Measurements from ENCODE around the gene FAM186B.

Gene FAM186B

DNA sequence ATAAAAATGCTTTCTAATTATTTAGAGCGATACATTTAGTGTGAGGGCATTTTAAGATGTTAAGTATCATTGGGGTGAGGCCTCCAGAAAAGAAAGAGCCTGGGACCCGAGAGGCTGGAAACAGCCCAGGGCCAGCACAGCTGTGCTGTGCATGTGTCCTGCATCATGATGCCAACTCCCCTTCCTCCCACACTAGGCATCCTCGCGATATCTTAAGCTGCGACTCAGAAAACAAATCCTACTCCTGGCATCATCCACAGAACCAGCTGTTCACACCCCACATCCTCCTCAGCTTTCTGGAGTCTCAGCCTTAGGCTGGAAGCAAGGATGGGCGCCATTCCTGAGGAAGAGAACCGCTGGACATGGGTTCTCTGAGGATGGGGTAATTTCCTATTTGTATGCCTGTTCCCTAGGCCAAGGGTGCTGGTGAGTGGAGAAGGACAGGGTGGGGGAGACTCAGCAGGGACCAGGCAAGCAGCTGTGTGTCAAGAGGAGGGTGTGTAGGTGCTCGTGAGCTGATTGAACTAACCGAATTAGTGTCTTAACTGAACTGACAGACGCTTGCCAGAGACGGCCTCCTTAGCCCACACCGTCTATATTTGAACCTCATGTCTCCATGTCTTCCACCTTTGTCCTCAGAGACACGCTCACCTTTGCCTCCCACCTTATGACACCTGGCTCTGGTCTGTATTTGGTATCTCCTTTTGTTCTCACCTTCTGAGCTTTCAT, 21.9 kb downstream of the FAM186B start:
- DNase-seq (ENCODE audit: low read depth) = peak; percentile 2
- H3K4me3 ChIP-seq (ENCODE audit: control insufficient read depth, low read depth, low read length) = no peak overlapping the region
- TF ChIP-seq, protein P1, sequence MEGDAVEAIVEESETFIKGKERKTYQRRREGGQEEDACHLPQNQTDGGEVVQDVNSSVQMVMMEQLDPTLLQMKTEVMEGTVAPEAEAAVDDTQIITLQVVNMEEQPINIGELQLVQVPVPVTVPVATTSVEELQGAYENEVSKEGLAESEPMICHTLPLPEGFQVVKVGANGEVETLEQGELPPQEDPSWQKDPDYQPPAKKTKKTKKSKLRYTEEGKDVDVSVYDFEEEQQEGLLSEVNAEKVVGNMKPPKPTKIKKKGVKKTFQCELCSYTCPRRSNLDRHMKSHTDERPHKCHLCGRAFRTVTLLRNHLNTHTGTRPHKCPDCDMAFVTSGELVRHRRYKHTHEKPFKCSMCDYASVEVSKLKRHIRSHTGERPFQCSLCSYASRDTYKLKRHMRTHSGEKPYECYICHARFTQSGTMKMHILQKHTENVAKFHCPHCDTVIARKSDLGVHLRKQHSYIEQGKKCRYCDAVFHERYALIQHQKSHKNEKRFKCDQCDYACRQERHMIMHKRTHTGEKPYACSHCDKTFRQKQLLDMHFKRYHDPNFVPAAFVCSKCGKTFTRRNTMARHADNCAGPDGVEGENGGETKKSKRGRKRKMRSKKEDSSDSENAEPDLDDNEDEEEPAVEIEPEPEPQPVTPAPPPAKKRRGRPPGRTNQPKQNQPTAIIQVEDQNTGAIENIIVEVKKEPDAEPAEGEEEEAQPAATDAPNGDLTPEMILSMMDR (IDR thresholded peaks at IDR 0.05; ENCODE audit: control insufficient read depth, insufficient read depth, low read depth, low read length, missing control alignments) = no peak

DNA sequence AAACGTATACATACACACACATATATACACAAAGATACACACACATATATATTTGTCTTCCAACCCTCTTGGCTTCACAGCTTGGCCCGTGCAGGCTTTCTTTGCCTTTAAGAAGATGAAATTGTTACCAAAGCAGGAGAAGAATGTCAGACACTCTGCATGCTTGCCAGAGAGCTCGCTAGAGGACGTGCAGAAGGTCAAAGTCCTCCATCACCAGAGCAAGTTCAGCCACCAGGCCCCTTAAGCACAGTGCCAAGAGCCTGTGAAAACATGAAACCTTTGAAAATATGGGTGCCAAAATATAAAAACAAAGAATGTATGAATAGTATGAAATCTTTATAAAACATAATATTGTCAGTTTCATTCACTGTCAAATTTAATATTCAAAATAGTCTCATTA, 22.6 kb downstream of the FAM186B start:
- H3K4me3 ChIP-seq (ENCODE audit: control insufficient read depth, low read depth, low read length) = no peak overlapping the region
- no peak for DNase-seq (ENCODE audit: low read depth)
- TF ChIP-seq, protein P1 (IDR thresholded peaks at IDR 0.05; ENCODE audit: control insufficient read depth, insufficient read depth, low read depth, low read length, missing control alignments) = no peak

DNA sequence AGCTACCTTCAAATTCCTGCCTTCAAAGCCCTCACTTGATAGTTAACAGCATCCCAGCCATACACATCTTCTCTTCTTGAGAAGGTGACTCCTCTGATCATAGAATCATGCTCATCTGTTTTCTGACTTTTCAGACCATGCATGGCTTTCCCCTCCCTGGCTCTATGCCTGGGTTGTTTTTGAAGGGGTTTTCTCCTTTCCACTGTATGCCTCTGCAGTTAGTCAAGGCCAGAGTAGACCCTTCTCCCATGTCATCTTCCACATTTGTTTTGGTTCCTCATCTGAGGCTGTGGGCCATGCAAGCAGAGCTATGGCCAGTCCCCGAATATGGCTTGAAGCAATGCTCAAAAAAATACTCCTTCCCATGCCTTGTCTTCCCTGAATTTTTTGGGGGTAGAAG, 23.2 kb downstream of the FAM186B start:
- TF ChIP-seq, protein P1 (IDR thresholded peaks at IDR 0.05; ENCODE audit: control insufficient read depth, insufficient read depth, low read depth, low read length, missing control alignments) = no peak
- no peak for DNase-seq (ENCODE audit: low read depth)
- no peak overlapping the region for H3K4me3 ChIP-seq (ENCODE audit: control insufficient read depth, low read depth, low read length)

DNA sequence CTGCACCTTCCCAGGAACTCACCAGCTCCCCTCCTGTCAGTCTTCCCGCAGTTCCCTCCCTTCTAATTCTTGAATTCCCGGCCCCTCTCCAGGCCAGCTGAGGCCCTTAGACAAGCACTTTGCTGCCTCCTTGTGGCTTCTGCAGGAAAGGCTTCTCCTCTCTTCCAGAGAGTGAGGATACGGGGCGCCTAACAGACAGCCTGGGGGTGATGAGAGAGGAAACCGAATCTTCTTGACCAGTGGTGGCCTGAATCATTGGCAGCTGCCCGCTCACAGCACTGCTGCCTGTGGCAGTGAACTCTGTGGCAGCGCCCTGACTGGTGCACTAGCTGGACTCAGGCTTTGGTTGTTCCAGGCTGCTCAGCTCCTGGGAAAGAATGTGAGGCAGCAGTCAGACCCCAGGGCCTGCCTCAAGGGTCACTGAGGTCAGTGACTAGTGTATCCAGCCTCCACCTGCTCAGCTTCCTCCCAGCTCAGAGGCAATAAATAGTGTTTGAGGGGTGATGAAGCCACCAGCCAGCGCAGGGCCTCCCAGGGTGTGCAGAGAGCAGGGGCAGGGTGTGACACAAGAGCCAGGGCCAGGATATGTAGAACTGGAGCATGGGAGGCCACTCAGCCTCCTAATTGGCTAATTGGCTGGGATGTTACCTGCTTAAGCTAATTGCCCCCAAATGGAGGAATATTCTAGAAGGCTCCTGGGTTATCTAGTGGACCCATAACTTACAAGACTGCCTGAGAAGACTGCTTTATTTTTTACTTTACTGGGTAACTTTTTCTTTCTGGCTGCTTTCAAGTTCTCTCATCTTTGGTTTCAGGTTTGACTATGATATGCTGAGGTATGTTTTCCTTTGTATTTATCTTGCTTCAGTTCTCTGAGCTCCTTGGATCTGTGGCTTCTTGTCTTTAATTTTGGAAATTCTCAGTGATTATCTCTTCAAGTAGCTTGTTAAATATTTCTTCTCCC, 24.6 kb downstream of the FAM186B start:
- TF ChIP-seq, protein P1 (IDR thresholded peaks at IDR 0.05; ENCODE audit: control insufficient read depth, insufficient read depth, low read depth, low read length, missing control alignments) = peak; percentile 93
- no peak overlapping the region for H3K4me3 ChIP-seq (ENCODE audit: control insufficient read depth, low read depth, low read length)
- DNase-seq (ENCODE audit: low read depth) = peak; percentile 14

DNA sequence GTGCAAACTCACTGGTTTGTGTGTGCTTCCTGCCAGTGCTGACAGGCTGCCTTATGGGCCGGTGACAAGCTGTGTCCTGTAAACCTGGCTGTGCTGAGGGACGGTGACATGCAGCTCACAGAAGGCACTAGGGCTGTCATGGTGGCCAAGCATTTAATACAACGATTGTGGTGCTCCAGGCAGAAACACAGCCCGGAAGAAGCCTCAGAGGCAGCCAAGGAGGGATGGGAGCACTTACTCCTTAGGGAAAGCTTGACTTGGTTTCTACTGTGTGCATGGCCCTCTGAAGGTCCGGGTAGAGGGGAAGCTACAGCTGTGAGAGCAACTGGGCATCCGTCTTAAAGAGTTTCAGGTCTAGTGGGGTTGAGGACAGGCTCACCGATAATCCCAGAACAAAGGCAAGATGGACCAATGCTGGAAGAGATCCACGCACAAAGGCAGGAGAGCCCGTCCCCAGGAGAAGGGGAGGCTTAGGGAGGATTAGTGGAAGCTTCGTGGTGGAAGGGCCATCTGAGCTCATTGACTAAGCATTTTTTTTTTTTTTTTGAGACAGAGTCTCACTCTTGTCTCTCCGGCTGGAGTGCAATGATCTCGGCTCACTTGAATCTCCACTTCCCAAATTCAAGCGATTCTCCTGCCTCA, 26.8 kb downstream of the FAM186B start:
- TF ChIP-seq, protein P1 (IDR thresholded peaks at IDR 0.05; ENCODE audit: control insufficient read depth, insufficient read depth, low read depth, low read length, missing control alignments) = no peak
- no peak for DNase-seq (ENCODE audit: low read depth)
- H3K4me3 ChIP-seq (ENCODE audit: control insufficient read depth, low read depth, low read length) = no peak overlapping the region

DNA sequence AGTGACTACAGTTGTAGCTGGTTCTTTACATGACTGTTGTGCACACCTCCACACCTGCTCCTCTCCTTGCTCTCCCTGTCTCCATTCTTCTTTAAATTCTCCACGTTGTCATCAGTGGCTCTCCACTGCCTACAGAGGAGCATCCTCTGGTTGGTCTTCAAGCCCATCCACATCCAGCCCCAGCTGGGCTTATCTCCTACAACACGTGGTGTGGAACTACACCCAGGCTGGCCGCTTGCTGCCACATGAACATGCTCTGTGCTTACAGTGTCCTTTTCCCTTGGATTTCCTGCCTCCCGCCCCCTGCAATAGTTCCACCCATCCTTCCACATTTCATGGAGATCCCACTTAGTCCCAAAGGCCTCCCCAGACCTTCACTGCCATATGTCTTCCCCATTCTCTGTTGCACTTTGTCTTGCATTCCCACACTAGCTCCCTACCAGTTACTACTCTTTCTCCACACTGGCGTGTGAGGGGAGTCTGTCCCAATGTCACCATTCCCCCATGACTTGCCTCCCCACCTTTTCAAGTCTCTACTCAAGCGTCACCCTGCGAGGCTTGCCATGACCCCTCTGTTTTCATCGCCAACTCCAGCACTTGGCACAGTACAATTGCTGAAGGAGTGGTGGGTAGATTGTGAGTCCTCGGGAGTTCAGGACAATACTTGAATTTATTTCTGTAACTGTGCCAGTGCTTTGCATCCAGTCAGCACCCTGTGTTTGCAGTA, 27.7 kb downstream of the FAM186B start:
- no peak overlapping the region for H3K4me3 ChIP-seq (ENCODE audit: control insufficient read depth, low read depth, low read length)
- TF ChIP-seq, protein P1 (IDR thresholded peaks at IDR 0.05; ENCODE audit: control insufficient read depth, insufficient read depth, low read depth, low read length, missing control alignments) = no peak
- no peak for DNase-seq (ENCODE audit: low read depth)

All from AG09309 (cell line).